Body of pancreas (tissue), 4 donors: Measurements from ENCODE around the gene CABP5.

Experiments
- CTCF ChIP-seq, 7 experiments: fragments of 450-650 bp in 4 of 7; fragments of 200-600 bp in 3 of 7; sonication (generic) in 3 of 7; IDR thresholded peaks; one replicate each; pipeline ENCODE4 v1.5.1; 2016 to 2019; ENCODE audit warnings: antibody characterized with exemption in 7 of 7
- POLR2A ChIP-seq, 3 donors: fragments of 450-650 bp; IDR thresholded peaks; one replicate each; pipeline ENCODE4 v1.6.1; 2016; ENCODE audit warnings: antibody characterized with exemption in 3 of 3, mild to moderate bottlenecking in 2 of 3

- no peak for TF ChIP-seq CTCF (IDR thresholded peaks at IDR 0.05)
- TF ChIP-seq POLR2A (IDR thresholded peaks at IDR 0.05), result no peak
Measured at GRCh38 chr19:48036765-48037164, 7.1 kb downstream of the CABP5 start.
